Ramos (cell line): ENCODE results near the gene RCC2.

Experiments used
- in situ Hi-C: fragments of 300-500 bp; cut with MboI; formaldehyde crosslinking; loops from one replicate; pipeline ENCODE4 v1.14.3; 2022; ENCODE audit warnings: low sequenced_read_pairs; ENCODE audit not compliant: unreplicated experiment

The RCC2 gene

DNA sequence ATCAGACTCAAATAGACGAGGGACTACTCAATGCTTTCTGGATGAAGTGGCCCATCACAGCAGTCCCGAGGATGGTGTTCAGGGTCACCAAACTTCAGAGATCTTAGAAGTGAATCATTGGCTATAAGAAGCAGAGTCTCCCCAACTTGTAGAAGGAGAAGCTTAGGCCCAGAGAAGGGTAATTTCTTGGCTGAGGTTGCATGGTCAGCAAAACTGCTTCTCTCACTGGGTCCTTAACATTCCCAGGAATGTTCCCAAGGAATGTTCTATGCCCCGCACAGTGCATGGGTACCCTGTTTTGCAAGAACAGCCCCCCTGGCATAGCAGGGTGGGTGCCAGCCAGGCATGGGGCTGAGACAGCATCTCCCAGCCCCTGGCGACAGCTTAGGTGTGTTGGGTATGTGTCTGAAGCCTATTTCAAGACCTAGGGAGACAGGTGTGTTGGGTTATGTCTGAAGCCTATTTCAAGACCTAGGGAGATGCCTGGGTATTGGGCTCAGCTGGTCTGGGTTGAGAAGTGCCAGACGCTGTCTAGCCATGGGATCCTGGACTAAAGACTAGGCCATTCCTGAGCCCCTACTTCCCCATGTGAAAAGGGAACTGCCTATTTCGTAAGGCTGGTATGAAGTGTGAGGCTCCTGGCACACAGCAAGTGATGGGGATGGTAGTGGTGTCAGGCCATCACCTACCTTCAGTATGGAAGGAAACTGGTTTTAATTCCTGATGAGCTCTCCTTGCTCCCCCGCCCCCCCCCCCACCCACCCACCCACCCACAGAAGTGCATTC lies 41.4 kb downstream of the RCC2 start:
- in situ Hi-C loops: no loop called here

DNA sequence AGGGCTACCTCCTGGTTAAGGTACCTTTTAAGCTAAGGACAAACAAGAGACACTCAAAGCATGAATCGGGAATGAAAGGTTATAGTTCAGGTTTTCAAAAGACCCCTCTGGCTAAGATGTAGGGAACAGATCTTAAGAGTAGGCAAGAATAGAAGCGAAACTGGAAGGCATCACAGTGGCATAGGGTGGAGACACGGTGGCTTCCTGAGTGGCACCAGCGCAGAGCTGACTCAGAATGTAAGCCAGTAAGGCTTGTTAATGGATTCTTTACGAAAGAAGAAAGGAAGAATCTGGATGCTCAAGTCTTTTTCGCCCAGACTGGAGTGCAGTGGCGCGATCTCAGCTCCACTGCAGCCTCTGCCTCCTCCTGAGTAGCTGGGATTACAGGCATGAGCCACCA lies 46.2 kb downstream of the RCC2 start:
- in situ Hi-C loops: no loop called here

- in situ Hi-C loops: no loop called here
Measured at GRCh38 chr1:17392199-17392740, 47.2 kb downstream of the RCC2 start.

GRCh38 chr1:17381161-17381560 lies 58.3 kb downstream of the RCC2 start:
- in situ Hi-C loops: no loop called here

DNA sequence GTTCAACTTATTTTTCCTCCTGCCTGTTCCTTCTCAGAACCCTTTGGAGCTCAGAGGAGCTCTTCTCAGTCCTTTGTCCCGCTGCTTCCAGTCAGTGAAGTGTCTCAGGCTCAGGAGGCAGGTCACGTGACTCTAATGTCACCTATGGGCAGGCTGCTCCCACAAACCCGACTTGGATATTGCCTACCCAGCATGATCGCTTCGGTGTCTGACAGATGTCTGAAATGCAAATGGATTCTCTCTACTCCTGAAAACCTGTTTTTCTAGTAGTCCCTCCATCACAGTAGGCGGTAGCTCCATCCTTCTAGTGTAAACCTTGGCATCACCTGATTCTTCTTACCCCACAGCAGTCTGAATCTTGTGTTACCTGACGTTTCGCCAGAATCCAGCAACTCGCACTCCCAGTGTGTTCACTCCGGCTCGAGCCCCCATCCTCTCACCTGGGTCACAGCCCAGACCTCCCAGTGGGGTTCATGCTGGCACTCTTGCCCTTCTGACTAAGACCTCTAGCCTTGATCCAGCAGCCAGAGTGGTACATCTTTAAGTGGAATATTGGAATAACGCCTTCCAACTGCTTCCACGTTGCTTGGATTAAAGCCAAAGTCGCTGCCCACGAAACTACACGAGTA lies 62.0 kb downstream of the RCC2 start:
- in situ Hi-C loops: no loop called here

- in situ Hi-C loops: no loop called here
Measured at GRCh38 chr1:17375651-17376050, 63.8 kb downstream of the RCC2 start.

DNA sequence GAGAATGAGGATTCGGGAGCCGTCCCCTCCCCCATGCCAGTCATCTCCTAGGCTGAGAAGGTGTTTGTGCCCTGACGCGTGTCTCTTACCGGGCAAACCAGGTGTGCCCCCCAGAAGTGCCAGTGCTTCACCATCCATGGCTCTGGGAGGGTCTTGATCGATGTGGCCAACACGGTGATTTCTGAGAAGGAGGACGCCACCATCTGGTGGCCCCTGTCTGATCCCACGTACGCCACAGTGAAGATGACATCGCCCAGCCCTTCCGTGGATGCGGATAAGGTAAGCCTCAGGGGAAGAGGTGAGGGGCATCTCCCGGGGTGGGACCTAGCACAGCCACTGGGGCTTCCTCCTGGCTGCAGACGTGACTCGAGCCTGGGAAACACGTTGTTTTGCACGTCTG lies 66.5 kb downstream of the RCC2 start:
- in situ Hi-C loops: no loop called here

- in situ Hi-C loops: no loop called here
Measured at GRCh38 chr1:17371896-17372295, 67.6 kb downstream of the RCC2 start, which contains the start of gene PADI6. TSS of gene PADI6 (plus strand) at chr1:17372196. CDS start at chr1:17372246, 50 bp downstream.

GRCh38 chr1:17370618-17371017 lies 68.9 kb downstream of the RCC2 start:
- in situ Hi-C loops: no loop called here

GRCh38 chr1:17369466-17369865 lies 70.0 kb downstream of the RCC2 start:
- in situ Hi-C loops: no loop called here

GRCh38 chr1:17365293-17365692 lies 74.2 kb downstream of the RCC2 start:
- in situ Hi-C loops: no loop called here

- in situ Hi-C loops: no loop called here
Measured at GRCh38 chr1:17363771-17364170, 75.7 kb downstream of the RCC2 start.

DNA sequence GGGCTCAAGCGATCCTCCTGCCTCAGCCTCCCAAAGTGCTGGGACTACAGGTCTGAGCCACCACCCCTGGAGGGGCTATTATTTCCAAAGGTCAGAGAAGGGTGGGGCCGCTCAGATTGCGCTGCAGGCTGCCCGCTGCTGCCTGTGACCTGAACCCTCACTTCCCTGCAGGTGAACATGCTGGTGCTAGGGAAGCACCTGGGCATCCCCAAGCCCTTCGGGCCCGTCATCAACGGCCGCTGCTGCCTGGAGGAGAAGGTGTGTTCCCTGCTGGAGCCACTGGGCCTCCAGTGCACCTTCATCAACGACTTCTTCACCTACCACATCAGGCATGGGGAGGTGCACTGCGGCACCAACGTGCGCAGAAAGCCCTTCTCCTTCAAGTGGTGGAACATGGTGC lies 76.1 kb downstream of the RCC2 start:
- in situ Hi-C loops: no loop called here

GRCh38 chr1:17361687-17362086 lies 77.8 kb downstream of the RCC2 start:
- in situ Hi-C loops: no loop called here

DNA sequence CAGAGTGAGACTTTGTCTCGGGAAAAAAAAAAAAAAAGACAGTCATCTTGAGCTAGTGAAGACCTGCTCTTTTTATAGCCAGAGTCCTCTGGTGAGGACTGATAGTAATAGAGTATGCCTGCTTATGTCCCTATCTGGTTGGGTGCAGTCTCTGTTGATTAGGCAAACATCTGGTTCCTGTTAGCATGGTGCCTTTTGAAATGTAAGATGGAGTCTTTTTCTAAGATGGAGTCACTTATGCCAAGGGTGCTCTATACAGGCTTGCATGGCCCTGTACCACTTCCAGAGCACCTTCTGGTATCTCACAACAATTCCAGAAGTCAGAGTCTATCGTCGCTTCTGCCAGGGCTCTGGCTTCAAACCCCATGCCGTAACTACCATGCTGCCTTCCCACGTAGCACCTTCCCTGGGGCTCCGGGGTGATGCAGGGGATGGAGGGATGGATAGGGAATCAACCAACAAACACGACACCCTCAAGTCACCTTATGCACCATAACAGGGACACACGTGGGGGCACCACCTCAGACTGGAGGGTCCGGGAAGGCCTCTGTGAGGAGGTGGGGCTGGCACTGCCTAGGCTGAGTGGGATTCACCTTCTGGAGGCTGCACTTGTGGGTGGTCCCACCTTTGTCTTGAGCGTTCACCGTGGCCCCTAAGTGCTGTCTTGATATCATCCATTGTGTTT lies 79.1 kb downstream of the RCC2 start:
- in situ Hi-C loops: no loop called here

- in situ Hi-C loops: no loop called here
Measured at GRCh38 chr1:17359808-17360207, 79.7 kb downstream of the RCC2 start.

DNA sequence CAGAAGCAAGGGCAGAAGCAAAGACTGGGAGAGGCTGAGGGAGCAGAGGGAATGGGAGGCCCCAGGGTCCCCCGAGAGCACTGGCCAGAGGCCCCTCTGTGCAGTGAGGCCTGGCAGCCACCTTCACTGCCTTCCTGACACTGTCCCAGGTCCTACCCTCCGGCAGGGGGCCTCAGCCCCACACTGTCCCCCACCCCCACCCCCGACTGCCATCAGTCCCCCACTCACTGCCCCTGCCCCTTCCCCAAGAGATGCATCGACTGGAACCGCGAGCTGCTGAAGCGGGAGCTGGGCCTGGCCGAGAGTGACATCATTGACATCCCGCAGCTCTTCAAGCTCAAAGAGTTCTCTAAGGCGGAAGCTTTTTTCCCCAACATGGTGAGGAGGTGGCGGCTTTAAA lies 80.4 kb downstream of the RCC2 start:
- in situ Hi-C loops: no loop called here

- in situ Hi-C loops: no loop called here
Measured at GRCh38 chr1:17358557-17358956, 80.9 kb downstream of the RCC2 start.
